ENCODE data around the gene KCTD21.

Gene KCTD21

GRCh38 chr11:78219493-78220217 lies 31.2 kb upstream of the KCTD21 start:
- no peak for DNase-seq (ENCODE audit: low spot score)
- no peak for FAIRE-seq

GRCh38 chr11:78218707-78219492 lies 30.5 kb upstream of the KCTD21 start:
- DNase-seq (ENCODE audit: low spot score) (no peak), FAIRE-seq (no peak)

GRCh38 chr11:78217650-78218541 lies 29.5 kb upstream of the KCTD21 start:
- FAIRE-seq (no peak), DNase-seq (ENCODE audit: low spot score) (no peak)

GRCh38 chr11:78216571-78217287 lies 28.3 kb upstream of the KCTD21 start:
- FAIRE-seq (no peak), DNase-seq (ENCODE audit: low spot score) (no peak)

- DNase-seq (ENCODE audit: low spot score), result no peak
- no peak for FAIRE-seq
Measured at GRCh38 chr11:78216021-78216420, 27.6 kb upstream of the KCTD21 start.

GRCh38 chr11:78214331-78215194 lies 26.1 kb upstream of the KCTD21 start:
- no peak for DNase-seq (ENCODE audit: low spot score)
- FAIRE-seq, result no peak

- no peak for DNase-seq (ENCODE audit: low spot score)
- FAIRE-seq, result no peak
Measured at GRCh38 chr11:78213526-78214330, 25.3 kb upstream of the KCTD21 start.

- DNase-seq (ENCODE audit: low spot score) (no peak), FAIRE-seq (no peak)
Measured at GRCh38 chr11:78212586-78213371, 24.4 kb upstream of the KCTD21 start.

GRCh38 chr11:78211565-78211964 lies 23.1 kb upstream of the KCTD21 start:
- DNase-seq (ENCODE audit: low spot score), result no peak
- FAIRE-seq, result no peak

GRCh38 chr11:78210000-78210608 lies 21.7 kb upstream of the KCTD21 start:
- no peak for FAIRE-seq
- no peak for DNase-seq (ENCODE audit: low spot score)

GRCh38 chr11:78209478-78209877 lies 21.1 kb upstream of the KCTD21 start:
- DNase-seq (ENCODE audit: low spot score) (no peak), FAIRE-seq (no peak)

GRCh38 chr11:78208257-78209165 lies 20.1 kb upstream of the KCTD21 start:
- DNase-seq (ENCODE audit: low spot score), result no peak
- no peak for FAIRE-seq

- no peak for DNase-seq (ENCODE audit: low spot score)
Measured at GRCh38 chr11:78207532-78208256, 19.3 kb upstream of the KCTD21 start.

GRCh38 chr11:78205691-78206090 lies 17.3 kb upstream of the KCTD21 start:
- no peak for FAIRE-seq
- no peak for DNase-seq (ENCODE audit: low spot score)

More at GRCh38 chr11:78207532-78208256, 19.3 kb upstream of the KCTD21 start:
- FAIRE-seq, result no peak

- FAIRE-seq, result no peak
Measured at GRCh38 chr11:78205256-78205655, 16.8 kb upstream of the KCTD21 start.

GRCh38 chr11:78203184-78203583 lies 14.8 kb upstream of the KCTD21 start:
- FAIRE-seq, result no peak
- DNase-seq (ENCODE audit: low spot score), result no peak

More at GRCh38 chr11:78205256-78205655, 16.8 kb upstream of the KCTD21 start:
- DNase-seq (ENCODE audit: low spot score), result no peak
